ENCODE data around the gene BANF1.

The BANF1 gene

GRCh38 chr11:65967329-65967934, 34.9 kb upstream of the BANF1 start:
- no peak for DNase-seq
- no peak overlapping the region for H3K4me3 ChIP-seq (ENCODE audit: low read depth, low read length)
- TF ChIP-seq CTCF (IDR thresholded peaks at IDR 0.05; ENCODE audit: low read depth, low read length): no peak
- H3K36me3 ChIP-seq: peaks cover 65% of the 10 kb centered on the region
- H3K27ac ChIP-seq: no peak overlapping the region
- H3K27me3 ChIP-seq (ENCODE audit: insufficient read depth, low read depth, severe bottlenecking): no peaks in the 10 kb centered on the region
- H3K9me3 ChIP-seq (ENCODE audit: severe bottlenecking): no peaks in the 10 kb centered on the region

GRCh38 chr11:65968600-65969482, 33.5 kb upstream of the BANF1 start:
- H3K36me3 ChIP-seq: peaks cover 67% of the 10 kb centered on the region
- DNase-seq: no peak

GRCh38 chr11:65972116-65972515, 30.2 kb upstream of the BANF1 start:
- Histone ChIP-seq H3K4me3 (ENCODE audit: low read depth, low read length) (no peak overlapping the region), H3K9me3 (ENCODE audit: severe bottlenecking) (no peaks in the 10 kb centered on the region), H3K27ac (no peak overlapping the region), H3K36me3 (peaks cover 44% of the 10 kb centered on the region), H3K27me3 (ENCODE audit: insufficient read depth, low read depth, severe bottlenecking) (no peaks in the 10 kb centered on the region)
- no peak for DNase-seq
- no peak for TF ChIP-seq CTCF (IDR thresholded peaks at IDR 0.05; ENCODE audit: low read depth, low read length)

More at GRCh38 chr11:65968600-65969482, 33.5 kb upstream of the BANF1 start:
- Histone ChIP-seq H3K4me3 (ENCODE audit: low read depth, low read length) (no peak overlapping the region), H3K27ac (no peak overlapping the region), H3K9me3 (ENCODE audit: severe bottlenecking) (no peaks in the 10 kb centered on the region), H3K27me3 (ENCODE audit: insufficient read depth, low read depth, severe bottlenecking) (no peaks in the 10 kb centered on the region)
- no peak for TF ChIP-seq CTCF (IDR thresholded peaks at IDR 0.05; ENCODE audit: low read depth, low read length)

GRCh38 chr11:65973439-65974110, 28.7 kb upstream of the BANF1 start:
- Histone ChIP-seq H3K27ac (no peak overlapping the region), H3K27me3 (ENCODE audit: insufficient read depth, low read depth, severe bottlenecking) (no peaks in the 10 kb centered on the region), H3K36me3 (peaks cover 48% of the 10 kb centered on the region), H3K9me3 (ENCODE audit: severe bottlenecking) (no peaks in the 10 kb centered on the region), H3K4me3 (ENCODE audit: low read depth, low read length) (no peak overlapping the region)
- no peak for TF ChIP-seq CTCF (IDR thresholded peaks at IDR 0.05; ENCODE audit: low read depth, low read length)
- DNase-seq: no peak

- no peaks in the 10 kb centered on the region for H3K9me3 ChIP-seq (ENCODE audit: severe bottlenecking)
- peaks cover 42% of the 10 kb centered on the region for H3K36me3 ChIP-seq
- DNase-seq: no peak
- H3K27ac ChIP-seq: no peak overlapping the region
- H3K27me3 ChIP-seq (ENCODE audit: insufficient read depth, low read depth, severe bottlenecking): no peaks in the 10 kb centered on the region
- TF ChIP-seq CTCF (IDR thresholded peaks at IDR 0.05; ENCODE audit: low read depth, low read length): no peak
- H3K4me3 ChIP-seq (ENCODE audit: low read depth, low read length): no peak overlapping the region
Measured at GRCh38 chr11:65975771-65976170, 26.5 kb upstream of the BANF1 start.

Data from WERI-Rb-1 (cell line).